ENCODE measurements around the gene MGAT3. TPM values are rescaled to one million over a fixed set of nuclear protein-coding genes. Genes with fewer than 3 reads are reported as not detected.

MGAT3 gene
- total and polyA plus RNA-seq, 2 of the 13 experiments (the other 11 are each of a cell fraction or from before 2014, with no cell fraction given): 0.11 to 0.15 TPM

- no peak for TF ChIP-seq HMGXB3 (CRISPR knock-in tag; IDR thresholded peaks at IDR 0.05; ENCODE audit: borderline replicate concordance)
- no peak for TF ChIP-seq ZNF160 (CRISPR knock-in tag; IDR thresholded peaks at IDR 0.05)
- TF ChIP-seq, protein P1, sequence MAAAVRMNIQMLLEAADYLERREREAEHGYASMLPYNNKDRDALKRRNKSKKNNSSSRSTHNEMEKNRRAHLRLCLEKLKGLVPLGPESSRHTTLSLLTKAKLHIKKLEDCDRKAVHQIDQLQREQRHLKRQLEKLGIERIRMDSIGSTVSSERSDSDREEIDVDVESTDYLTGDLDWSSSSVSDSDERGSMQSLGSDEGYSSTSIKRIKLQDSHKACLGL (CRISPR knock-in tag; IDR thresholded peaks at IDR 0.05): no peak
- no peak for TF ChIP-seq CREB3 (CRISPR knock-in tag; IDR thresholded peaks at IDR 0.05)
- TF ChIP-seq ZNF558 (CRISPR knock-in tag; IDR thresholded peaks at IDR 0.05; ENCODE audit: borderline replicate concordance): no peak
- TF ChIP-seq BRD4 (CRISPR knock-in tag; IDR thresholded peaks at IDR 0.05): no peak
- no peak for TF ChIP-seq KDM6A (CRISPR knock-in tag; IDR thresholded peaks at IDR 0.05; ENCODE audit: low read depth)
- TF ChIP-seq ZNF543 (CRISPR knock-in tag; IDR thresholded peaks at IDR 0.05): no peak
- TF ChIP-seq IKZF4 (CRISPR knock-in tag; IDR thresholded peaks at IDR 0.05; ENCODE audit: borderline replicate concordance, low read depth, not compliant biosample characterization): no peak
- no peak for TF ChIP-seq ZNF281 (CRISPR knock-in tag; IDR thresholded peaks at IDR 0.05; ENCODE audit: borderline replicate concordance)
Observed at GRCh38 chr22:39414886-39415285, 41.9 kb upstream of the MGAT3 start (continued).
